Posterior vena cava (tissue), 2 donors: Measurements from ENCODE around the gene HOXD4. TPM values are rescaled to one million over a fixed set of nuclear protein-coding genes. Genes with fewer than 3 reads are reported as not detected.

Experiments used
- DNase-seq: peaks from one replicate; pipeline ENCODE4 v3.0.0-alpha.2; 2020; ENCODE audit warnings: low spot score
- intact Hi-C, 2 donors: fragments of 100-400 bp; cut with DNase I; formaldehyde crosslinking; loops; one replicate each; pipeline versions ENCODE4 v1.14.1 to v1.14.2; 2022 to 2023
- total RNA-seq, 2 donors: library from RNA; stranded (reverse); fragmentation: NEBNext Ultra II Directional; extraction: Animal tissue kit (Norgen Biotek cat#: 25700); gene quantifications; one replicate each; pipeline ENCODE4 v1.2.1, GENCODE V29; 2021
- donor health status: DM: yes; HTN: yes; CAD: no.
- donor health status: DM: yes; HTN: yes; CAD: no.

HOXD4 gene
- total RNA-seq, 2 donors from 2014 or later = 7.2 to 9.9 TPM

GRCh38 chr2:176149939-176150583 is 1.3 kb upstream of the HOXD4 start:
- intact Hi-C loops = loop anchor here in 1 of 2 donors (10.0 kb wide), 1 partner anchor 405 kb away; no protein-coding TSS in a partner anchor
- no peak for DNase-seq

- intact Hi-C loops = no loop called here
- no peak for DNase-seq
Observed at GRCh38 chr2:176150584-176151441, 537 bp upstream of the HOXD4 start.

DNA sequence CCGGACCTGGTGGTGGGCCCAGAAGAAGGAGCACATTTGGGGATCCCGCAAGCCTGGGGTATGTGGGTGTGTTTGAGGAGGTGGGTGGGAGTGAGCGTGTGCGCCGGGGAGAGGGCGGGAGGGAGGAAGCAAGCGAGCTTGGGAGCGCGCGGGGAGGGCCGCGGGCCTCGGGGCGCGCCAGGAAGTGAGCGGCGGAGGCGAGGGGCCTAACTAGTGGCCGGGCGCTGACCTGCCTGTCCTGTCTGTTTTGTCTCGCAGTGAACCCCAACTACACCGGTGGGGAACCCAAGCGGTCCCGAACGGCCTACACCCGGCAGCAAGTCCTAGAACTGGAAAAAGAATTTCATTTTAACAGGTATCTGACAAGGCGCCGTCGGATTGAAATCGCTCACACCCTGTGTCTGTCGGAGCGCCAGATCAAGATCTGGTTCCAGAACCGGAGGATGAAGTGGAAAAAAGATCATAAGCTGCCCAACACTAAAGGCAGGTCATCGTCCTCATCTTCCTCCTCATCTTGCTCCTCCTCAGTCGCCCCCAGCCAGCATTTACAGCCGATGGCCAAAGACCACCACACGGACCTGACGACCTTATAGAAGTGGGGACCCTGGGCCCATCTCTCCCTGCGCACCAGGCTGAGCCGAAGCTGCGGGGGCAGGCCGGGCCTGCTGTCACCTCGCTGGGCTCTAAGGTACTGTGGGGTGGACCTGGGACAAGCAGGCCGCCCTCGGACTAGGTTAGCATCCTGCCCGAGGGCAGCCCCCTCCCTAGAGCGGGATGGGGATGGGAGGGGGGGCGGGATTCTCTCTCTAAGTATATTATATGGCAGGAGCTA is 1.2 kb downstream of the HOXD4 start:
- intact Hi-C loops = no loop called here
- DNase-seq = no peak

- DNase-seq = no peak
- intact Hi-C loops = no loop called here
Observed at GRCh38 chr2:176154576-176155252, 3.4 kb downstream of the HOXD4 start.

DNA sequence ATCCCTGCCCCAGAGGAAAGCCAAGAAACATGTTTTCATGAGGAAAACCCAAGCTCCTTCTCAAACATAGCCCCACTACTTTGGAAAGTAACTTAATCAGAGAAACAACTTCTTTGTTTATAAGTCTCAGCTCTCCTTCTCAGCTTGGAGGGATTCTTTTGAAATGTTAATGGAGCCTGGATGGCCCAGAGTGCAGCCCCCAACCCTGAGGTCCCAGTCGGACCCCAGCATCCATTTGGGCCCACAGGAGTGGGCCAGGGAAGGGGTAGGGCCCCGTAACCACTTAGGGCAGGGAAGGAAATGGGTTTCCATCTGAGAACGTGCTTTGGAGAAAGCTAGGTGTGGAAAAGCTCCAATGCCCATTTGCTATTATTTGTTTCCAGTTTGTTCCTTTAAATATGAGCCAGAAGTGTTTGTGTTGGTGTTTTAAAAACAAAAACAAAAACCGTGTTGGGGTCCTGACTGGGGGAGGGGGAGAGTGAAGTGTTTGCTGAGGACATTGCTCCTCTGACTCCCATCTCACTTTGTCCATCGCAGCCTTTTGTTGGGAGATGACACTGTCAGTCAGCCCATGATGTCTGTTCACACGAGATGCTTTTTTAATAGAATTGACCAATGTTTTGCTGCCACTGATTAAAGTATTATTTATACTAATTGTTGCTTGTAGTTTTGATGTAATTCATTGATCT is 4.2 kb downstream of the HOXD4 start:
- no peak for DNase-seq
- intact Hi-C loops = no loop called here

DNA sequence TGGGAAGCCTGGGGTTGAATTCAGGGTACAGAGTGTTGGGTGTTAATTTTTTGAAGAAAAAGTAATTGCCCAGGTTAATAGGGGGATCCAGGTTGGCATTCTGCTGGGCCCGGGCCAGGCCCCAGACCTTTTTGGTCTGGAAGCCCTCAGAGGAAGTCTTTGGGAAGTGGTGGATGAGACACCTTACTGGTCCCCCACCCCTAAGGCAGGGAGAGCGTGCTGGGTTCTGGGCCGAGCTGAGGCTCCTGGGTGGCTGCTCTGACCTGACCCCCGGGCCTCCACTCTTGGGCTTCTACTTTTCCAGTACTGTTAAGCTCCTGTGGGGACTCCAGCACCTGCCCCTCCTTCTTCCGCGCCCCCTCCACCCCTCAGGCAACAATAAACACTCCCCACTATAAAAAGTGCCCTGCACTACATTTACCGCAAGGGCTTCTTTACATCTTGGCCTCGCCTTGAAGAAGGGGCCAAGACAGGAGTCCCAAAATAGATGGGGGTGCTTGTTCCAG is 5.0 kb downstream of the HOXD4 start:
- intact Hi-C loops = no loop called here
- no peak for DNase-seq

DNA sequence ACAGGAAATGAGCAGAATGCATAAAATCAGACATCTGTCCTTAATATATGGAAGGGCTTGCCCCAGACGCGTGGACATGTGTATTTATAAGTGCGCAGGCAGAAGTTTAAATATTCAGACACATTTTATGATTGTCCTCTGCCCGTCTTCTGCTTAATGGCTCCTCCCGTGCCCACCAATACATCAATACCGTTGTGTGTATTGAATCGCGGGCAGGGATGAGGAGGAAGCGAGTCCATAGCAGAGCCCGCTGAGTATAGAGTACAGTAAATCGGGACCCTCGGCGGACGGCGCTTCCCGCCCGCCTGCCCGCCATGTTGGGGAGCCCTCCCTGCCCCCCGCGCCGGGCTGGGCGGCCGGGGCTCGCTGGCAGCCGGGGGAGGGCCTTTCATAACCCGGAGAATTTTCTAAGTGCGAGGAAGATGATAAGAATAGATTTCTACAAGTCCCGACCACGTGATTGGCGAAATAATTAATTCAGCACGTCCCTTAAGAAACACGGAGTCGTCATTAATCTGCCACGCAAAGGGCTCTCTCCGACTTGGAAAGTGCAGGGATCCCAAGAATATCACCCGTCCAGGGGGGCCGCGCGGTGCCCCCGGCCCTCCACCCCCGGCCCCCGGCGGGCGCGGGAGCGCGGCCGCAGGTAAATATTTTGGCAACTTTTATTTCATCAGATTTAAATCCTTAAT is 5.6 kb downstream of the HOXD4 start, which contains the start of gene HOXD3:
Gene HOXD3, plus strand, starts transcription at position 501 of the 692 bp plus-strand sequence. CDS start 11,808 bp downstream, outside the sequence.
- no peak for DNase-seq
- intact Hi-C loops = no loop called here

GRCh38 chr2:176157499-176158185 is 6.3 kb downstream of the HOXD4 start:
- DNase-seq = no peak
- intact Hi-C loops = no loop called here

GRCh38 chr2:176158186-176158591 is 6.8 kb downstream of the HOXD4 start:
- no peak for DNase-seq
- intact Hi-C loops = no loop called here

DNA sequence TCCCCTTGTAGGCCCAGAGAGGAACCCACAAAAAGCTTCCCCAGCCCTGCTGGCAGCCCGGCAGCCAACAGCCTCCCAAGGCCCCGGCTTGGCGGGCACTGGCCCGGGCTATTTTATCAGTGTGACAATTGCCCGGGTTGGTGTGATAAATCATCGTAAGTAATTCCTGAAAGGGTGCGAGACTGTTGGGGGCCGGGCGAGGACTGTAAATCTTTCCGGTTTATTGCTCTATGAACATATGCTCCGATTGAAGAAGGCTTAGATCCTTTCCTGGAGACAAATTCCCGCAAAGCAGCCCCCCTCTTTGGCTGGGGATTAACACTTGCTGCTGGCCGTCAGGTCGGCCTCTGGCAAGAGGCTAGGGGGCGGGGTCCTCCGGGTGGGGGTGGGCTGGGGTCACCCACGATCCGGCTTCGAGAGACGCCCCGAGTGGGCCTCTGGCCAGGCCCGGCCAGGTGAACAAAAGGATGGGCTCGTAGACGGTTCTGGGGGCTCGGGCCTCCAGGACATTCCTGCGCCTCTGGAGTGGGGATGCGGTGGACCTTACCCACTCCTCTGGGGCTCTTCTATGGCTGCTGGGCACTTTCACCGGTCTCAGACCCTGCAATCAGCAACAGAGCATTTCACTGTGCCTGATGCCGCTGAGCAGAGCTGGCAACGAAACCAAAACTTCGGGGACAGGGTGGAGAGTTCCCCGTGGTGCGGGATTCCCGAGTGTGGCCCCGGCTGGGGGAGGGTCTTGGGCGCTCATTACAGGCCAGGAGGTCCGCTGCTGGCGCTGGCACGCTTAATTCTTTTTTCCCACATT is 7.7 kb downstream of the HOXD4 start:
- no peak for DNase-seq
- intact Hi-C loops = no loop called here

DNA sequence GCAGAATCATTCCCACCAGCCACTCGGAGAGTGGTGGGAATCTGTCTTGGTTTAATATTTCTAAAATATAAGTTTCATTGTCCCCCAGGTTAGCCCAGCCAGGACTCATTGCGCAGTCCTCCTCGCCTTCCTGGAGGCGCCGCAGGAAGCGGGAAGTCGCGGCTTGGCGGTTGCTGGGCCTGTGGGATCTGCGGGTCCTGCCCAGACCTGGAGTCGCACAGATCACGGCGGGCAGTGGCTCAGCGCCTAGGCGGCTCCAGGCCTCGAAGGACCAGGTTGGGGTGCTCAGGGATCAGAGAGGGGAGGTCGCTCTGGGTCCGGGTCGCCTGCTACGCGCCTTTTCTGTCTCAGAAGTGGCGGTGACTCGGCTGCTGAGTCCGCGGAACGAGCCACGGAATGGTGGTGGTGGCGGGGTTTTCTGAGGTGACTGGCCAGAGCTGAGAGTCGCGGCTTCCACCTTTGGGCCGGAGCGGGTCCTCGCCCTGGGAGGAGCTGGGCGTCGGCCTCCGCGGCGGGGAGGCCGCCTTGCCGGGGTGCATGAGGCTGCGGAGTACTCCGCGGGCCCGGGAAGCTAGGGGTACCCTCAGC is 8.4 kb downstream of the HOXD4 start:
- intact Hi-C loops = no loop called here
- DNase-seq = no peak

DNA sequence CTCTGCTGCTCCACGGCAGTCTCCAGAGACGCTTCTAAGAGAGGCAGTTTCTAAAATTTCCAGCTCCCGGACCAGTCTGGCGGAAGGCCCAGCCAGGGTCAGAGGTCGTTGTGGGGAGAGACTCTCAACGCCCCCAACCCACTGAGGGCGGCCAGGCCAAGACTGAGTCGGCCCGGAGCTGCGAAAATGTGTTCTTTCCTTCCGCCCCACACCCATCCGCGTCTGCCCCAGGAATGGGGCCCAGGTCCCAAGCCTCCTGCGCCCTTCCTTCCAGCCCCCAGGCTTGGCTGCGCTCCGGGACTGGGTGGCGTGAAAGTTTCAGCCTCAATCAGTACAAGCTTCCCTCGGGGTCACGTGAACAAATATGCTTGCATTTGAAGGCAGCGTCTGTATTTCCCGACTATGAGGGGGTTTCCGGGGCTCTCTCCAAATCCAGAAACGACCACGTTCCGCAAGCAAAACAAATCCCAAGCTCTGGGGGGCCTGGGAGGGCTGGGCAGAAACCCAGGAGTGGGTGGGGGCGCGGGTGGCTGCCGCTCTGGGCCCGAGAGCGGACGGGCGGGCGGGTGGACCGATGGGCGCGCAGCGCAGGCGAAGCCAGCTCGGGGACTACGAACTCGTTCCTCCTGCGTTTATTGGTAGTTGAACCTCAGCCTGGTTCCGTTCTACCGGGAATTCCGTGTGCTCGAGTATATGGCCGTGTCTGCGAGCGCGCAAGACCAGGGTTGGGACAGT is 9.1 kb downstream of the HOXD4 start:
- intact Hi-C loops = no loop called here
- DNase-seq = no peak

DNA sequence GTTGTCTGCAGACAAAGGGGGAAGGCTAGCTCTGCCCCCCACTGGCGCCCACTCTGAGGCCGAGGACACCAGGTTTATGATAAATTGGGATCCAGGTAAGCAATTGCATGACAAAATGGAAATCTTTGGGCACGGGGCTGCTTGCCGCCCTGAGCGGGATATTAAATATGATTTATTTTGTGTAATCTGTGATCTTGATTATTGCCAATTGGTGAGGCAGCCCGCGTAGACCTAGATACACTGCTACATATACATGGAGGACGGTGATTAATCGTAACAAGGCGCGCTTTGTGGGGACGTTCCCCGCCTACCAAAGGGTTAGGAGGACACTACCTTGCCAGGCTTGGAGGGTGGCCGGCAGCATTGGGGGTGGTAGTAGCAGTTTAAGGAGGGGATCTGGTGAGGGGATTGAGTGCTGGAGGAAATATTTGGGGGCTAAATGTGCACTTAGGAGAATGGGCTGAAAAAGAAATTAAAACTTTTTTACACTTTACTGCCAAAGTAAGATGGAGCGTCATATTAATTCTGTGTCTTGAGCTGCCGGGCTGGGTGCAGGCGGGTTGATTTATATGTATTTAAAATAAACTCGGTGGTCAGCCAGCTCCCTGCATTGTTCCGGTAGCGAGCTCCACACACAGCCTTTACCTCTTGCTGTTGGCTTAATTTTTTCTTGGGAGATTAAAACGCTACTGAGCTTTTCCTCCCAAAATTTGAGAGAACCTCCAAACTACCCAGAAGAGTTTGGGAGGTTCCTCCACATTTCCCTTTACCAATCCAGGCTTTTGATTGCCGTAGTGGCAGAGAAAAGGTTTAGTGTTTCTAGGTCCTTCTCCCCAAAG is 9.9 kb downstream of the HOXD4 start:
- intact Hi-C loops = no loop called here
- DNase-seq = no peak

GRCh38 chr2:176161825-176162626 is 10.7 kb downstream of the HOXD4 start:
- intact Hi-C loops = no loop called here
- DNase-seq = no peak
